HepG2 (cell line): ENCODE data around the gene COL2A1. TPM values are rescaled to one million over a fixed set of nuclear protein-coding genes. Genes with fewer than 3 reads are reported as not detected.

Experiments used
- ATF7-NPFF ChIP-seq: sonication (generic); formaldehyde crosslinking; IDR thresholded peaks from 2 replicates; pipeline ENCODE4 v1.8.1; 2023; ENCODE audit warnings: mild to moderate bottlenecking, low read depth, missing genetic modification reagents, moderate library complexity
- EED ChIP-seq: sonication (generic); formaldehyde crosslinking; IDR thresholded peaks from 2 replicates; pipeline ENCODE4 v1.5.0; 2020; ENCODE audit warnings: mild to moderate bottlenecking, missing genetic modification reagents
- GATA4 ChIP-seq: sonication (generic); IDR thresholded peaks from 2 replicates; pipeline ENCODE4 v1.6.1; 2016; ENCODE audit warnings: antibody characterized with exemption, low read depth, borderline replicate concordance
- GATAD1 ChIP-seq: IDR thresholded peaks from 2 replicates; pipeline ENCODE4 v1.6.1; 2016; ENCODE audit warnings: missing genetic modification reagents, missing compliant biosample characterization
- HMG20A ChIP-seq: IDR thresholded peaks from 2 replicates; pipeline ENCODE4 v1.6.1; 2016; ENCODE audit warnings: borderline replicate concordance
- HNRNPLL ChIP-seq: fragments of 200-400 bp; formaldehyde crosslinking; IDR thresholded peaks from 2 replicates; pipeline ENCODE4 v1.6.1; 2017; ENCODE audit warnings: mild to moderate bottlenecking, low read depth, low read length; ENCODE audit not compliant: poor library complexity, severe bottlenecking
- KDM6A ChIP-seq: IDR thresholded peaks from 2 replicates; pipeline ENCODE4 v1.6.1; 2016; ENCODE audit warnings: low read depth
- MATR3 ChIP-seq: sonication (generic); formaldehyde crosslinking; IDR thresholded peaks from 2 replicates; pipeline ENCODE4 v1.4.0; 2020; ENCODE audit warnings: missing genetic modification reagents
- NFE2L2 ChIP-seq: fragments of 150-350 bp; IDR thresholded peaks from 2 replicates; pipeline ENCODE4 v1.6.1; 2014; ENCODE audit warnings: low read length
- PAWR ChIP-seq: sonication (generic); formaldehyde crosslinking; IDR thresholded peaks from 2 replicates; pipeline ENCODE4 v1.4.0; 2020; ENCODE audit warnings: missing genetic modification reagents, mild to moderate bottlenecking, borderline replicate concordance
- PCBP2 ChIP-seq: fragments of 200-400 bp; formaldehyde crosslinking; optimal IDR thresholded peaks from 2 replicates; pipeline ENCODE3; 2018; ENCODE audit warnings: low read length, low read depth; ENCODE audit not compliant: poor library complexity, severe bottlenecking
- POGZ ChIP-seq: sonication (generic); formaldehyde crosslinking; IDR thresholded peaks from 2 replicates; pipeline ENCODE4 v1.4.0; 2020; ENCODE audit warnings: mild to moderate bottlenecking, missing genetic modification reagents
- PTBP1 ChIP-seq: fragments of 200-400 bp; formaldehyde crosslinking; IDR thresholded peaks from 2 replicates; pipeline ENCODE4 v1.6.1; 2018; ENCODE audit warnings: low read length, low read depth; ENCODE audit not compliant: poor library complexity, severe bottlenecking
- RBM22 ChIP-seq: fragments of 200-400 bp; formaldehyde crosslinking; optimal IDR thresholded peaks from 2 replicates; pipeline ENCODE3; 2017; ENCODE audit warnings: mild to moderate bottlenecking, low read length, moderate library complexity
- ZC3H13 ChIP-seq: sonication (generic); formaldehyde crosslinking; IDR thresholded peaks from 2 replicates; pipeline ENCODE4 v1.8.1; 2023; ENCODE audit warnings: mild to moderate bottlenecking, missing genetic modification reagents, moderate library complexity
- ZIK1 ChIP-seq: sonication (generic); formaldehyde crosslinking; IDR thresholded peaks from 2 replicates; pipeline ENCODE4 v1.5.0; 2020; ENCODE audit warnings: mild to moderate bottlenecking, low read depth, missing genetic modification reagents, borderline replicate concordance
- ZNF329 ChIP-seq: sonication (generic); formaldehyde crosslinking; IDR thresholded peaks from 2 replicates; pipeline ENCODE4 v1.9.0; 2021; ENCODE audit warnings: low read depth, mild to moderate bottlenecking, missing genetic modification reagents
- ZNF44 ChIP-seq: sonication (generic); formaldehyde crosslinking; IDR thresholded peaks from 2 replicates; pipeline ENCODE4 v1.5.1; 2020; ENCODE audit warnings: mild to moderate bottlenecking, missing genetic modification reagents
- ZNF557 ChIP-seq: sonication (generic); formaldehyde crosslinking; IDR thresholded peaks from 2 replicates; pipeline ENCODE4 v1.4.0; 2020; ENCODE audit warnings: missing genetic modification reagents
- ZNF670 ChIP-seq: sonication (generic); formaldehyde crosslinking; IDR thresholded peaks from 2 replicates; pipeline ENCODE4 v1.8.0; 2022; ENCODE audit warnings: mild to moderate bottlenecking, missing genetic modification reagents, borderline replicate concordance
- polyA plus RNA-seq, 8 experiments: library from polyadenylated mRNA; depleted of rRNA in 3 of 8; stranded (reverse) in 7 of 8; unstranded in 1 of 8; fragments of >200 nt; fragmentation: Illumina TruSeq in 4 of 8; extraction: Trizol in 4 of 8; gene quantifications; 2 replicates each; pipeline versions ENCODE4 v1.2.1 to v1.2.3, GENCODE V29; 2011 to 2016; ENCODE audit warnings: low read depth in 4 of 8, missing spikeins in 1 of 8, mixed read lengths in 1 of 8; ENCODE audit not compliant: insufficient read depth in 1 of 8
- total RNA-seq, 5 experiments: library from RNA; depleted of rRNA; stranded (reverse); fragments of >200 nt; fragmentation: Illumina TruSeq; extraction: Trizol; gene quantifications; 2 replicates each; pipeline ENCODE4 v1.2.3, GENCODE V29; 2016; ENCODE audit warnings: low read depth in 1 of 5
- TF ChIP-seq, protein P1 (sequence below): sonication (generic); formaldehyde crosslinking; IDR thresholded peaks from 2 replicates; pipeline ENCODE4 v1.5.0; 2020; ENCODE audit warnings: missing genetic modification reagents
- TF ChIP-seq, protein P2 (sequence below): sonication (generic); IDR thresholded peaks from 2 replicates; pipeline ENCODE4 v1.6.1; 2016; ENCODE audit warnings: low read depth, borderline replicate concordance
- TF ChIP-seq, protein P3 (sequence below): sonication (generic); formaldehyde crosslinking; IDR thresholded peaks from 2 replicates; pipeline ENCODE4 v1.5.0; 2020; ENCODE audit warnings: mild to moderate bottlenecking, low read depth, missing genetic modification reagents, borderline replicate concordance
- TF ChIP-seq, protein P4 (sequence below): sonication (generic); formaldehyde crosslinking; IDR thresholded peaks from 2 replicates; pipeline ENCODE4 v1.4.0; 2020; ENCODE audit warnings: missing genetic modification reagents

Gene COL2A1
- total and polyA plus RNA-seq, 2 of the 13 experiments (the other 11 are each of a cell fraction or from before 2014, with no cell fraction given): 7.4 to 38.3 TPM

DNA sequence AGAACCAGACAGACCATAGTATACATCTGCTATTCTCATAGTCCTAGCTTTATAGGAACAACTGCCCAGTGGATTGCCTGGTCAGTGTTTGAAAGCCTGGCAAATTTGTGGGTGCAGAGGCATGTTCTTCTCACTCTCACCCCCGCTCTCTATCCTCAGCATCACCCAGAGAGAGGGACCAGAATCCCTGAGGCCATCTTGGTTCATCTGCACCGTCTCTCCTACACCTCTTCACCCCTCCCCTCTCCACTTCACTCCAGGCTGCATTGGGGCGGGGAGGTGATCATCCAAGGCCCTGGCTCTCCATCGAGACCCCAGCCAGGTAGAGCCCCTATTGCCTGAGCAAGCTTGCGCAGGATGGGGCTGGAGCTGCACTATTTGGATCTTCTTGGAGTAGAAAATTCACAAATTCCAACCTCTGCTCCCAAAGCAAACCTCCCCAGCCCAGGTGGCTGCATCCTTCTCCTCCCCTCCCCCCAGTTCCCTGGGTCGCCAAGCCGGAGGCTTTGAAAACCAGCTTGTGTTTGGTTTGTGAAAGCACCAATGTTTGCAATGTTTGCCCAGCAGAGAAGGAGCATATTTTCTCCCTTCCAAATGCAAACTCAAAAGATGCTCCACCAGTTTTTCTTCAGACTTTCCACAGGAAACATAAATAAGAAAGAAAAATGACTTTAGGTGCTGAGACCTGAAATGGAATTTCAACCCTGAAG is 18.6 kb upstream of the COL2A1 start (continued):
- TF ChIP-seq ZNF329 (CRISPR knock-in tag) (no peak), ZNF44 (CRISPR knock-in tag) (no peak), HNRNPLL (no peak), MATR3 (CRISPR knock-in tag) (no peak), PAWR (CRISPR knock-in tag) (no peak), ZNF670 (no peak), GATA4 (no peak), EED (CRISPR knock-in tag) (no peak), NFE2L2 (no peak), PTBP1 (no peak), POGZ (CRISPR knock-in tag) (peak; percentile 31; the same call in 1 of the 2 replicates), RBM22 (no peak), HMG20A (CRISPR knock-in tag) (peak; percentile 35; the same call in 1 of the 2 replicates), ZIK1 (CRISPR knock-in tag) (no peak), GATAD1 (CRISPR knock-in tag) (no peak), ZC3H13 (CRISPR knock-in tag) (no peak), KDM6A (CRISPR knock-in tag) (0 out of 2 replicates have a peak, but pooled peaks have one; percentile 16), PCBP2 (no peak), ATF7-NPFF (no peak), ZNF557 (CRISPR knock-in tag) (no peak)
- TF ChIP-seq, protein P1, sequence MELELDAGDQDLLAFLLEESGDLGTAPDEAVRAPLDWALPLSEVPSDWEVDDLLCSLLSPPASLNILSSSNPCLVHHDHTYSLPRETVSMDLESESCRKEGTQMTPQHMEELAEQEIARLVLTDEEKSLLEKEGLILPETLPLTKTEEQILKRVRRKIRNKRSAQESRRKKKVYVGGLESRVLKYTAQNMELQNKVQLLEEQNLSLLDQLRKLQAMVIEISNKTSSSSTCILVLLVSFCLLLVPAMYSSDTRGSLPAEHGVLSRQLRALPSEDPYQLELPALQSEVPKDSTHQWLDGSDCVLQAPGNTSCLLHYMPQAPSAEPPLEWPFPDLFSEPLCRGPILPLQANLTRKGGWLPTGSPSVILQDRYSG (CRISPR knock-in tag): no peak
- TF ChIP-seq, protein P2, sequence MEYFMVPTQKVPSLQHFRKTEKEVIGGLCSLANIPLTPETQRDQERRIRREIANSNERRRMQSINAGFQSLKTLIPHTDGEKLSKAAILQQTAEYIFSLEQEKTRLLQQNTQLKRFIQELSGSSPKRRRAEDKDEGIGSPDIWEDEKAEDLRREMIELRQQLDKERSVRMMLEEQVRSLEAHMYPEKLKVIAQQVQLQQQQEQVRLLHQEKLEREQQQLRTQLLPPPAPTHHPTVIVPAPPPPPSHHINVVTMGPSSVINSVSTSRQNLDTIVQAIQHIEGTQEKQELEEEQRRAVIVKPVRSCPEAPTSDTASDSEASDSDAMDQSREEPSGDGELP: peak; percentile 38; the same call in 1 of the 2 replicates
- TF ChIP-seq, protein P3, sequence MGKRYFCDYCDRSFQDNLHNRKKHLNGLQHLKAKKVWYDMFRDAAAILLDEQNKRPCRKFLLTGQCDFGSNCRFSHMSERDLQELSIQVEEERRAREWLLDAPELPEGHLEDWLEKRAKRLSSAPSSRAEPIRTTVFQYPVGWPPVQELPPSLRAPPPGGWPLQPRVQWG (CRISPR knock-in tag): no peak
- TF ChIP-seq, protein P4, sequence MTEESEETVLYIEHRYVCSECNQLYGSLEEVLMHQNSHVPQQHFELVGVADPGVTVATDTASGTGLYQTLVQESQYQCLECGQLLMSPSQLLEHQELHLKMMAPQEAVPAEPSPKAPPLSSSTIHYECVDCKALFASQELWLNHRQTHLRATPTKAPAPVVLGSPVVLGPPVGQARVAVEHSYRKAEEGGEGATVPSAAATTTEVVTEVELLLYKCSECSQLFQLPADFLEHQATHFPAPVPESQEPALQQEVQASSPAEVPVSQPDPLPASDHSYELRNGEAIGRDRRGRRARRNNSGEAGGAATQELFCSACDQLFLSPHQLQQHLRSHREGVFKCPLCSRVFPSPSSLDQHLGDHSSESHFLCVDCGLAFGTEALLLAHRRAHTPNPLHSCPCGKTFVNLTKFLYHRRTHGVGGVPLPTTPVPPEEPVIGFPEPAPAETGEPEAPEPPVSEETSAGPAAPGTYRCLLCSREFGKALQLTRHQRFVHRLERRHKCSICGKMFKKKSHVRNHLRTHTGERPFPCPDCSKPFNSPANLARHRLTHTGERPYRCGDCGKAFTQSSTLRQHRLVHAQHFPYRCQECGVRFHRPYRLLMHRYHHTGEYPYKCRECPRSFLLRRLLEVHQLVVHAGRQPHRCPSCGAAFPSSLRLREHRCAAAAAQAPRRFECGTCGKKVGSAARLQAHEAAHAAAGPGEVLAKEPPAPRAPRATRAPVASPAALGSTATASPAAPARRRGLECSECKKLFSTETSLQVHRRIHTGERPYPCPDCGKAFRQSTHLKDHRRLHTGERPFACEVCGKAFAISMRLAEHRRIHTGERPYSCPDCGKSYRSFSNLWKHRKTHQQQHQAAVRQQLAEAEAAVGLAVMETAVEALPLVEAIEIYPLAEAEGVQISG (CRISPR knock-in tag): no peak
